Liver (tissue), 9 donors: ENCODE data around the gene TMC1. TPM values are rescaled to one million over a fixed set of nuclear protein-coding genes. Genes with fewer than 3 reads are reported as not detected.

Experiments
- DNase-seq: peaks from one replicate; pipeline ENCODE4 v3.0.0-alpha.2; 2017; ENCODE audit warnings: low spot score
- H3K27ac ChIP-seq, 2 donors: one replicate each; pipeline ENCODE4 v1.7.0; 2013; ENCODE audit warnings: inconsistent platforms in 2 of 2, low read length in 2 of 2, control low read depth in 1 of 2, low read depth in 1 of 2, mild to moderate bottlenecking in 1 of 2
- H3K27me3 ChIP-seq, 4 donors: one replicate each; pipeline versions ENCODE4 v1.6.1 to v1.7.0; 2013; ENCODE audit warnings: low read length in 3 of 4, inconsistent platforms in 1 of 4, mild to moderate bottlenecking in 1 of 4, moderate library complexity in 1 of 4; ENCODE audit not compliant: control insufficient read depth in 4 of 4, insufficient read depth in 4 of 4
- H3K36me3 ChIP-seq, 4 donors: one replicate each; pipeline versions ENCODE4 v1.6.1 to v1.7.0; 2013; ENCODE audit warnings: low read length in 3 of 4, mild to moderate bottlenecking in 3 of 4, low read depth in 1 of 4, moderate library complexity in 1 of 4; ENCODE audit not compliant: control insufficient read depth in 4 of 4, insufficient read depth in 3 of 4
- H3K4me1 ChIP-seq, 4 donors: one replicate each; pipeline versions ENCODE4 v1.6.1 to v1.7.0; 2013; ENCODE audit warnings: low read length in 3 of 4, mild to moderate bottlenecking in 3 of 4, moderate library complexity in 1 of 4; ENCODE audit not compliant: control insufficient read depth in 4 of 4, insufficient read depth in 4 of 4
- H3K4me3 ChIP-seq, 3 donors: one replicate each; pipeline versions ENCODE4 v1.6.1 to v1.7.0; 2013; ENCODE audit warnings: low read length in 3 of 3, control low read depth in 1 of 3, low read depth in 1 of 3, mild to moderate bottlenecking in 1 of 3
- H3K9ac ChIP-seq, 2 donors: one replicate each; pipeline ENCODE4 v1.7.0; 2013; ENCODE audit warnings: low read length in 2 of 2, mild to moderate bottlenecking in 2 of 2, moderate library complexity in 2 of 2, control low read depth in 1 of 2, low read depth in 1 of 2
- H3K9me3 ChIP-seq, 4 donors: one replicate each; pipeline versions ENCODE4 v1.6.1 to v1.7.0; 2013; ENCODE audit warnings: low read length in 3 of 4; ENCODE audit not compliant: control insufficient read depth in 4 of 4
- ATF3 ChIP-seq: IDR thresholded peaks from 2 replicates; pipeline ENCODE4 v1.6.1; 2016; ENCODE audit warnings: antibody characterized with exemption
- CTCF ChIP-seq: fragments of 150-350 bp; IDR thresholded peaks from 2 replicates; pipeline ENCODE4 v1.5.1; 2017; ENCODE audit warnings: improper control_type of control experiment, low read depth, low read length; ENCODE audit not compliant: missing input control
- EGR1 ChIP-seq, 2 donors: IDR thresholded peaks; 2 replicates each; pipeline ENCODE4 v1.6.1; 2016 to 2018; ENCODE audit warnings: antibody characterized with exemption in 2 of 2, low read depth in 2 of 2
- FOXA1 ChIP-seq: IDR thresholded peaks from 2 replicates; pipeline ENCODE4 v1.6.1; 2016; ENCODE audit warnings: antibody characterized with exemption
- GABPA ChIP-seq, 2 donors: IDR thresholded peaks in 1 of 2; conservative IDR thresholded peaks in 1 of 2; 2 replicates each; pipeline ENCODE4 v1.6.1; 2016; ENCODE audit warnings: antibody characterized with exemption in 2 of 2, mild to moderate bottlenecking in 1 of 2, moderate library complexity in 1 of 2
- HNF4A ChIP-seq, 2 donors: conservative IDR thresholded peaks; 2 replicates each; pipeline ENCODE4 v1.6.1; 2016; ENCODE audit warnings: antibody characterized with exemption in 2 of 2, mild to moderate bottlenecking in 2 of 2
- JUND ChIP-seq, 2 donors: IDR thresholded peaks; 2 replicates each; pipeline ENCODE4 v1.6.1; 2016; ENCODE audit warnings: antibody characterized with exemption in 2 of 2
- MAX ChIP-seq: IDR thresholded peaks from 2 replicates; pipeline ENCODE4 v1.6.1; 2016; ENCODE audit warnings: antibody characterized with exemption
- NR2F2 ChIP-seq: IDR thresholded peaks from 2 replicates; pipeline ENCODE4 v1.6.1; 2016; ENCODE audit warnings: antibody characterized with exemption
- RAD21 ChIP-seq, 2 donors: IDR thresholded peaks; 2 replicates each; pipeline ENCODE4 v1.6.1; 2016; ENCODE audit warnings: antibody characterized with exemption in 2 of 2, mild to moderate bottlenecking in 2 of 2
- REST ChIP-seq: IDR thresholded peaks from 2 replicates; pipeline ENCODE4 v1.6.1; 2016; ENCODE audit warnings: antibody characterized with exemption, mild to moderate bottlenecking
- RXRA ChIP-seq, 2 donors: IDR thresholded peaks; 2 replicates each; pipeline ENCODE4 v1.6.1; 2017 to 2018; ENCODE audit warnings: antibody characterized with exemption in 2 of 2, mild to moderate bottlenecking in 1 of 2
- SP1 ChIP-seq: IDR thresholded peaks from 2 replicates; pipeline ENCODE4 v1.6.1; 2018; ENCODE audit warnings: antibody characterized with exemption, mild to moderate bottlenecking
- TAF1 ChIP-seq: conservative IDR thresholded peaks from 2 replicates; pipeline ENCODE4 v1.6.1; 2016; ENCODE audit warnings: antibody characterized with exemption, mild to moderate bottlenecking
- YY1 ChIP-seq: IDR thresholded peaks from 2 replicates; pipeline ENCODE4 v1.6.1; 2016; ENCODE audit warnings: antibody characterized with exemption, mild to moderate bottlenecking
- ZBTB33 ChIP-seq: IDR thresholded peaks from 2 replicates; pipeline ENCODE4 v1.6.1; 2016; ENCODE audit warnings: antibody characterized with exemption
- WGBS: extraction: QIAGEN DNeasy Blood & Tissue Kit; methylation state at CpG from one replicate; pipeline ENCODE4 v1.1.7; 2013; 5-methylcytosine and 5-hydroxymethylcytosine counted together
- polyA plus RNA-seq, 2 donors: library from polyadenylated mRNA; stranded (reverse) in 1 of 2; unstranded in 1 of 2; fragments of 200-250 nt in 1 of 2; fragments of >200 nt in 1 of 2; fragmentation: Nextera tagmentation in 1 of 2; extraction: Ambion mirVana in 1 of 2; gene quantifications; one replicate each; pipeline versions ENCODE4 v1.2.1 to v1.2.3, GENCODE V29; 2013 to 2015
- total RNA-seq, 2 donors: library from RNA; depleted of rRNA; stranded (reverse); fragments of >200 nt; gene quantifications; one replicate each; pipeline ENCODE4 v1.2.3, GENCODE V29; 2014
- donor health status: healthy.
- donor health status: healthy.
- donor health status: healthy.
- donor health status: healthy.
- donor health status: healthy.

The TMC1 gene
- total and polyA plus RNA-seq, 4 donors = 0.09 TPM; not detected in 3

- Histone ChIP-seq H3K4me3 (no peak overlapping the region), H3K27ac (no peak overlapping the region), H3K9ac (no peak overlapping the region), H3K4me1 (no peaks in the 10 kb centered on the region), H3K27me3 (no peaks in the 10 kb centered on the region), H3K36me3 (no peaks in the 10 kb centered on the region), H3K9me3 (no peaks in the 10 kb centered on the region)
- TF ChIP-seq GABPA (IDR thresholded peaks at IDR 0.05 in 1 of 2, conservative IDR thresholded peaks at IDR 0.05 in 1 of 2) (no peak), YY1 (no peak), NR2F2 (no peak), RXRA (IDR thresholded peaks at IDR 0.05) (no peak), FOXA1 (no peak), EGR1 (IDR thresholded peaks at IDR 0.05; ENCODE audit: low read depth in 2 of 2) (no peak), TAF1 (no peak), CTCF (no peak), JUND (IDR thresholded peaks at IDR 0.05) (no peak), MAX (no peak)
- WGBS = 80% methylated on average over 2 of the region's 2 CpGs
- no peak for DNase-seq
Measured at GRCh38 chr9:72674961-72675360, 153.6 kb downstream of the TMC1 start.

GRCh38 chr9:72675586-72675985 is 154.2 kb downstream of the TMC1 start:
- H3K9me3 ChIP-seq = no peaks in the 10 kb centered on the region

More at GRCh38 chr9:72675586-72675985, 154.2 kb downstream of the TMC1 start:
- H3K4me1 ChIP-seq = no peaks in the 10 kb centered on the region
- TF ChIP-seq SP1 (no peak), NR2F2 (no peak), EGR1 (IDR thresholded peaks at IDR 0.05; ENCODE audit: low read depth in 2 of 2) (no peak), ATF3 (no peak), TAF1 (no peak), JUND (IDR thresholded peaks at IDR 0.05) (no peak), CTCF (no peak), HNF4A (conservative IDR thresholded peaks at IDR 0.05) (no peak), YY1 (no peak), ZBTB33 (no peak), RAD21 (IDR thresholded peaks at IDR 0.05) (no peak), REST (no peak)
- no peak overlapping the region for H3K4me3 ChIP-seq
- 65% methylated on average over 1 of the region's 1 CpG for WGBS
- no peak overlapping the region for H3K9ac ChIP-seq
- H3K36me3 ChIP-seq = no peaks in the 10 kb centered on the region
- DNase-seq = no peak
- H3K27ac ChIP-seq = no peak overlapping the region
- H3K27me3 ChIP-seq = no peaks in the 10 kb centered on the region
